Ovary (tissue), 9 donors: ENCODE data around the gene SDR42E2. TPM values are rescaled to one million over a fixed set of nuclear protein-coding genes. Genes with fewer than 3 reads are reported as not detected.

Experiments
- DNase-seq, 5 donors: peaks; one replicate each; pipeline ENCODE4 v3.0.0-alpha.2; 2019 to 2020
- H3K27ac ChIP-seq, 2 donors: fragments of 200-600 bp; one replicate each; pipeline versions ENCODE4 v1.5.1 to v1.8.0; 2019 to 2022
- H3K27me3 ChIP-seq: fragments of 200-600 bp; one replicate; pipeline ENCODE4 v1.8.0; 2022
- H3K36me3 ChIP-seq: fragments of 200-600 bp; sonication (generic); one replicate; pipeline ENCODE4 v1.5.1; 2019
- H3K4me1 ChIP-seq: one replicate; pipeline ENCODE4 v1.8.1; 2013; ENCODE audit warnings: mild to moderate bottlenecking, moderate library complexity; ENCODE audit not compliant: insufficient read depth
- H3K4me3 ChIP-seq: fragments of 200-600 bp; sonication (generic); one replicate; pipeline ENCODE4 v1.5.1; 2017
- H3K9me3 ChIP-seq, 2 donors: fragments of 200-600 bp in 1 of 2; sonication (generic) in 1 of 2; one replicate each; pipeline versions ENCODE4 v1.5.1 to v1.8.1; 2013 to 2019; ENCODE audit warnings: mild to moderate bottlenecking in 1 of 2, moderate library complexity in 1 of 2
- CTCF ChIP-seq, 3 donors: fragments of 450-650 bp in 2 of 3; fragments of 200-600 bp in 1 of 3; IDR thresholded peaks; one replicate each; pipeline versions ENCODE4 v1.5.1 to v1.8.0; 2016 to 2022; ENCODE audit warnings: antibody characterized with exemption in 3 of 3, mild to moderate bottlenecking in 1 of 3
- EP300 ChIP-seq: sonication (generic); formaldehyde crosslinking; IDR thresholded peaks from one replicate; pipeline ENCODE4 v1.6.1; 2017; ENCODE audit warnings: antibody characterized with exemption
- POLR2A ChIP-seq: fragments of 450-650 bp; IDR thresholded peaks from one replicate; pipeline ENCODE4 v1.6.1; 2017; ENCODE audit warnings: antibody characterized with exemption, mild to moderate bottlenecking, moderate library complexity
- WGBS, 3 donors: extraction: QIAGEN DNeasy Blood & Tissue Kit in 1 of 3; methylation state at CpG; one replicate each; pipeline versions ENCODE4 v1.1.5 to v1.1.7; 2013 to 2017; 5-methylcytosine and 5-hydroxymethylcytosine counted together
- intact Hi-C, 4 donors: fragments of 100-400 bp; cut with DNase I; formaldehyde crosslinking; loops; one replicate each; pipeline versions ENCODE4 v1.11.0 to v1.15.1; 2022 to 2023
- polyA plus RNA-seq, 2 donors: library from polyadenylated mRNA; stranded (reverse); fragments of 200-250 nt in 1 of 2; fragments of 350-450 nt in 1 of 2; fragmentation: Illumina TruSeq in 1 of 2; extraction: RNeasy Lipid Tissue Mini Kit (QIAGEN cat#74804) in 1 of 2; gene quantifications; one replicate each; pipeline ENCODE4 v1.2.3, GENCODE V29; 2013 to 2014
- total RNA-seq, 7 donors: library from RNA; depleted of rRNA in 2 of 7; stranded (reverse); fragments of >200 nt in 2 of 7; fragmentation: NEBNext Ultra II Directional in 3 of 7; extraction: Animal tissue kit (Norgen Biotek cat#: 25700) in 3 of 7; gene quantifications; one replicate each; pipeline versions ENCODE4 v1.1.0 to v1.2.4, GENCODE V29; 2016 to 2023
- donor health status: DM: no; HTN: no; CAD: no; lungs with moderate emphysema.
- donor health status: DM: no; HTN: no; CAD: no.
- donor health status: Bipolar disorder and iron deficiency.
- donor health status: DM: yes; HTN: yes; CAD: no.
- donor health status: DM: no; HTN: no; CAD: no.
- donor health status: DM: yes; HTN: yes; CAD: no.

The SDR42E2 gene
- total and polyA plus RNA-seq, 9 donors = 0.05 to 1.1 (median 0.24) TPM; not detected in 3

- no peaks in the 10 kb centered on the region for H3K9me3 ChIP-seq
- 39 to 45% (median 43%) methylated on average over 10 of the region's 10 CpGs for WGBS, 3 donors
Observed at GRCh38 chr16:22207715-22208360, 45.5 kb downstream of the SDR42E2 start.

GRCh38 chr16:22210285-22210684 is 48.0 kb downstream of the SDR42E2 start:
- H3K27ac ChIP-seq = no peak overlapping the region
- H3K27me3 ChIP-seq = no peaks in the 10 kb centered on the region
- H3K4me1 ChIP-seq = peaks cover 10% of the 10 kb centered on the region
- no peaks in the 10 kb centered on the region for H3K36me3 ChIP-seq
- TF ChIP-seq EP300 = no peak
- TF ChIP-seq POLR2A = no peak
- TF ChIP-seq CTCF (IDR thresholded peaks at IDR 0.05) = no peak
- intact Hi-C loops = no loop called here
- no peak for DNase-seq
- WGBS, 3 donors = 91 to 98% (median 95%) methylated on average over 6 of the region's 6 CpGs
- no peak overlapping the region for H3K4me3 ChIP-seq
- no peaks in the 10 kb centered on the region for H3K9me3 ChIP-seq

More at GRCh38 chr16:22207715-22208360, 45.5 kb downstream of the SDR42E2 start:
- TF ChIP-seq CTCF (IDR thresholded peaks at IDR 0.05) (no peak), EP300 (no peak), POLR2A (no peak)
- Histone ChIP-seq H3K27me3 (no peaks in the 10 kb centered on the region), H3K4me1 (peaks cover 10% of the 10 kb centered on the region), H3K27ac (no peak overlapping the region), H3K36me3 (no peaks in the 10 kb centered on the region), H3K4me3 (peak overlapping the region; percentile 93)
- intact Hi-C loops = loop anchor here in 2 of 4 donors (2.0 to 5.0 kb wide), 2 partner anchors 89 kb away; partner anchors contain the start of gene POLR3E (in 2 of the 2)
- no peak for DNase-seq

- Histone ChIP-seq H3K9me3 (no peaks in the 10 kb centered on the region), H3K4me1 (peaks cover 10% of the 10 kb centered on the region), H3K4me3 (no peak overlapping the region), H3K36me3 (no peaks in the 10 kb centered on the region), H3K27me3 (no peaks in the 10 kb centered on the region), H3K27ac (no peak overlapping the region)
- 84 to 91% (median 89%) methylated on average over 2 of the region's 2 CpGs for WGBS, 3 donors
- TF ChIP-seq EP300 (no peak), CTCF (IDR thresholded peaks at IDR 0.05) (no peak), POLR2A (no peak)
- intact Hi-C loops = no loop called here
- DNase-seq = no peak
Observed at GRCh38 chr16:22210854-22211253, 48.5 kb downstream of the SDR42E2 start.

GRCh38 chr16:22213236-22213635 is 50.9 kb downstream of the SDR42E2 start:
- TF ChIP-seq EP300 (no peak), CTCF (IDR thresholded peaks at IDR 0.05) (no peak), POLR2A (no peak)

More at GRCh38 chr16:22213236-22213635, 50.9 kb downstream of the SDR42E2 start:
- H3K27ac ChIP-seq = no peak overlapping the region
- no peaks in the 10 kb centered on the region for H3K27me3 ChIP-seq
- H3K4me1 ChIP-seq = peaks cover 5% of the 10 kb centered on the region
- 65 to 81% (median 65%) methylated on average over 4 of the region's 4 CpGs for WGBS, 3 donors
- DNase-seq = no peak
- H3K4me3 ChIP-seq = no peak overlapping the region
- intact Hi-C loops = no loop called here
- H3K36me3 ChIP-seq = no peaks in the 10 kb centered on the region
- H3K9me3 ChIP-seq = no peaks in the 10 kb centered on the region
